ENCODE data around the gene CLCNKA.
"Not testable (repeated sequence)": the region's sequence is repeated elsewhere in the genome, so short reads cannot be mapped to it uniquely, and the experiment has no call there.

CLCNKA gene

GRCh38 chr1:16019644-16020277, 2.1 kb upstream of the CLCNKA start:
- H3K9me3 Mint-ChIP-seq = no peaks in the 10 kb centered on the region
- no peak overlapping the region for H3K27ac Mint-ChIP-seq
- ATAC-seq (no peak), DNase-seq (ENCODE audit: low spot score in 2 of 2) (no peak)
- no peak overlapping the region for H3K4me3 Mint-ChIP-seq
- peaks cover 6% of the 10 kb centered on the region for H3K4me1 Mint-ChIP-seq
- H3K36me3 Mint-ChIP-seq = no peaks in the 10 kb centered on the region

GRCh38 chr1:16020325-16020724, 1.5 kb upstream of the CLCNKA start:
- Mint-ChIP-seq H3K4me1 (peaks cover 6% of the 10 kb centered on the region), H3K9me3 (no peaks in the 10 kb centered on the region), H3K36me3 (no peaks in the 10 kb centered on the region), H3K4me3 (no peak overlapping the region), H3K27ac (no peak overlapping the region)
- ATAC-seq (no peak), DNase-seq (ENCODE audit: low spot score in 2 of 2) (no peak)

GRCh38 chr1:16020878-16021277, 958 bp upstream of the CLCNKA start:
- not testable (repeated sequence) for H3K36me3 Mint-ChIP-seq; DNase-seq (ENCODE audit: low spot score in 2 of 2); H3K4me1 Mint-ChIP-seq; H3K4me3 Mint-ChIP-seq; ATAC-seq; H3K9me3 Mint-ChIP-seq; H3K27ac Mint-ChIP-seq

GRCh38 chr1:16022393-16022792, 557 bp downstream of the CLCNKA start:
- no peaks in the 10 kb centered on the region for H3K4me1 Mint-ChIP-seq
- H3K36me3 Mint-ChIP-seq = no peaks in the 10 kb centered on the region
- H3K27ac Mint-ChIP-seq = no peak overlapping the region
- DNase-seq (ENCODE audit: low spot score in 2 of 2) = no peak
- no peaks in the 10 kb centered on the region for H3K9me3 Mint-ChIP-seq
- H3K4me3 Mint-ChIP-seq = no peak overlapping the region
- ATAC-seq = no peak

- Mint-ChIP-seq H3K9me3 (no peaks in the 10 kb centered on the region), H3K4me3 (no peak overlapping the region), H3K4me1 (peaks cover 5% of the 10 kb centered on the region), H3K36me3 (no peaks in the 10 kb centered on the region), H3K27ac (no peak overlapping the region)
- DNase-seq (ENCODE audit: low spot score in 2 of 2) = no peak
- peak; percentile 3 for ATAC-seq
These were observed 1.3 kb downstream of the CLCNKA start for GRCh38 chr1:16023050-16023653.

- H3K4me3 Mint-ChIP-seq; ATAC-seq; H3K36me3 Mint-ChIP-seq; H3K27ac Mint-ChIP-seq; DNase-seq (ENCODE audit: low spot score in 2 of 2); H3K9me3 Mint-ChIP-seq: not testable (repeated sequence)
- peaks cover 11% of the 10 kb centered on the region for H3K4me1 Mint-ChIP-seq
These were observed 4.5 kb downstream of the CLCNKA start for GRCh38 chr1:16026302-16026701.

GRCh38 chr1:16026723-16027484, 5.1 kb downstream of the CLCNKA start:
- ATAC-seq (peak; percentile 3), DNase-seq (ENCODE audit: low spot score in 2 of 2) (no peak)
- Mint-ChIP-seq H3K4me1 (peaks cover 11% of the 10 kb centered on the region), H3K36me3 (no peaks in the 10 kb centered on the region), H3K4me3 (peak overlapping the region; percentile 9), H3K27ac (no peak overlapping the region), H3K9me3 (no peaks in the 10 kb centered on the region)

GRCh38 chr1:16028237-16029002, 6.6 kb downstream of the CLCNKA start:
- DNase-seq (ENCODE audit: low spot score in 2 of 2) = no peak
- no peaks in the 10 kb centered on the region for H3K36me3 Mint-ChIP-seq
- H3K9me3 Mint-ChIP-seq = no peaks in the 10 kb centered on the region
- H3K4me1 Mint-ChIP-seq = peaks cover 16% of the 10 kb centered on the region
- no peak for ATAC-seq
- H3K4me3 Mint-ChIP-seq = no peak overlapping the region
- H3K27ac Mint-ChIP-seq = no peak overlapping the region

GRCh38 chr1:16029003-16029268, 7.1 kb downstream of the CLCNKA start:
- H3K27ac Mint-ChIP-seq; ATAC-seq; H3K36me3 Mint-ChIP-seq; DNase-seq (ENCODE audit: low spot score in 2 of 2); H3K4me3 Mint-ChIP-seq; H3K9me3 Mint-ChIP-seq: not testable (repeated sequence)
- peaks cover 16% of the 10 kb centered on the region for H3K4me1 Mint-ChIP-seq

- ATAC-seq (no peak), DNase-seq (ENCODE audit: low spot score in 2 of 2) (no peak)
- Mint-ChIP-seq H3K9me3 (no peaks in the 10 kb centered on the region), H3K36me3 (no peaks in the 10 kb centered on the region), H3K4me3 (no peak overlapping the region), H3K27ac (no peak overlapping the region), H3K4me1 (peaks cover 16% of the 10 kb centered on the region)
These were observed 7.5 kb downstream of the CLCNKA start for GRCh38 chr1:16029288-16029687.

- Mint-ChIP-seq H3K4me1 (peaks cover 16% of the 10 kb centered on the region), H3K4me3 (no peak overlapping the region), H3K36me3 (no peaks in the 10 kb centered on the region), H3K9me3 (no peaks in the 10 kb centered on the region), H3K27ac (no peak overlapping the region)
- no peak for ATAC-seq
- no peak for DNase-seq (ENCODE audit: low spot score in 2 of 2)
These were observed 9.7 kb downstream of the CLCNKA start for GRCh38 chr1:16031551-16031950.

GRCh38 chr1:16032388-16033102, 10.7 kb downstream of the CLCNKA start:
- DNase-seq (ENCODE audit: low spot score in 2 of 2) = peak; percentile 42 to 77
- Mint-ChIP-seq H3K4me1 (peaks cover 16% of the 10 kb centered on the region), H3K27ac (no peak overlapping the region), H3K4me3 (no peak overlapping the region), H3K9me3 (no peaks in the 10 kb centered on the region), H3K36me3 (no peaks in the 10 kb centered on the region)
- ATAC-seq = peak; percentile 71

- not testable (repeated sequence) for H3K9me3 Mint-ChIP-seq, H3K4me3 Mint-ChIP-seq
These were observed 11.3 kb downstream of the CLCNKA start for GRCh38 chr1:16033103-16033632.

GRCh38 chr1:16036461-16036860, 14.6 kb downstream of the CLCNKA start:
- ATAC-seq; H3K27ac Mint-ChIP-seq; H3K9me3 Mint-ChIP-seq; DNase-seq (ENCODE audit: low spot score in 2 of 2); H3K36me3 Mint-ChIP-seq; H3K4me3 Mint-ChIP-seq; H3K4me1 Mint-ChIP-seq: not testable (repeated sequence)

More at GRCh38 chr1:16033103-16033632, 11.3 kb downstream of the CLCNKA start:
- peaks cover 12% of the 10 kb centered on the region for H3K4me1 Mint-ChIP-seq
- ATAC-seq; H3K36me3 Mint-ChIP-seq; H3K27ac Mint-ChIP-seq; DNase-seq (ENCODE audit: low spot score in 2 of 2): not testable (repeated sequence)

- Mint-ChIP-seq H3K4me3 (no peak overlapping the region), H3K9me3 (no peaks in the 10 kb centered on the region), H3K27ac (no peak overlapping the region), H3K4me1 (no peaks in the 10 kb centered on the region), H3K36me3 (no peaks in the 10 kb centered on the region)
- ATAC-seq = no peak
- DNase-seq (ENCODE audit: low spot score in 2 of 2) = no peak
These were observed 16.7 kb downstream of the CLCNKA start for GRCh38 chr1:16038620-16038912.

All from stimulated activated effector memory CD8-positive, alpha-beta T cell treated with anti-CD3 and anti-CD28 coated beads, Interleukin-12 subunit alpha, Interleukin-12 subunit beta, amount 100 ng/mL, for 72 hours (primary cell).